Effector memory CD8-positive, alpha-beta T cell (primary cell): ENCODE measurements around the gene KANSL1.

Experiments used
- ATAC-seq: fragments of 150-1000 bp; cut with Tn5 transposase; replicated peaks from 2 replicates; pipeline ENCODE4 v1.10.0; 2021; ENCODE audit warnings: mild to moderate bottlenecking, moderate library complexity
- DNase-seq, 3 experiments: peaks; one replicate each; pipeline ENCODE4 v3.0.0; 2021
- H3K27ac Mint-ChIP-seq, 2 donors: one replicate each; pipeline ENCODE4 v1.8.0; 2022; ENCODE audit warnings: mild to moderate bottlenecking in 2 of 2, mixed read lengths in 2 of 2, moderate library complexity in 2 of 2
- H3K27me3 Mint-ChIP-seq, 2 donors: one replicate each; pipeline ENCODE4 v1.8.0; 2022; ENCODE audit warnings: mixed read lengths in 2 of 2
- H3K36me3 Mint-ChIP-seq: one replicate; pipeline ENCODE4 v1.8.0; 2022; ENCODE audit warnings: mild to moderate bottlenecking, moderate library complexity, mixed read lengths; ENCODE audit not compliant: insufficient read depth
- H3K4me1 Mint-ChIP-seq, 2 donors: one replicate each; pipeline ENCODE4 v1.8.0; 2022; ENCODE audit warnings: low read depth in 2 of 2, mixed read lengths in 2 of 2
- H3K4me3 Mint-ChIP-seq, 2 donors: one replicate each; pipeline ENCODE4 v1.8.0; 2022; ENCODE audit warnings: mild to moderate bottlenecking in 2 of 2, mixed read lengths in 2 of 2, moderate library complexity in 2 of 2
- H3K9me3 Mint-ChIP-seq, 2 donors: one replicate each; pipeline ENCODE4 v1.8.0; 2022; ENCODE audit warnings: mixed read lengths in 2 of 2

The KANSL1 gene

GRCh38 chr17:46000292-46000691 is 192.9 kb downstream of the KANSL1 start:
- Mint-ChIP-seq H3K9me3 (no peaks in the 10 kb centered on the region), H3K27ac (no peak overlapping the region), H3K4me3 (no peak overlapping the region), H3K36me3 (no peaks in the 10 kb centered on the region), H3K4me1 (peaks cover 0 to 3% of the 10 kb centered on the region in 2 donors), H3K27me3 (no peaks in the 10 kb centered on the region)
- ATAC-seq (no peak), DNase-seq (no peak)

- DNase-seq: no peak
- Mint-ChIP-seq H3K27me3 (no peaks in the 10 kb centered on the region), H3K27ac (no peak overlapping the region), H3K4me1 (peaks cover 0 to 3% of the 10 kb centered on the region in 2 donors), H3K36me3 (no peaks in the 10 kb centered on the region), H3K9me3 (no peaks in the 10 kb centered on the region), H3K4me3 (no peak overlapping the region)
- no peak for ATAC-seq
Measured at GRCh38 chr17:45999900-46000290, 193.3 kb downstream of the KANSL1 start.

GRCh38 chr17:45998987-45999899 is 194.0 kb downstream of the KANSL1 start, which contains the start of gene STH:
Gene STH (plus strand): TSS chr17:45999250. CDS start chr17:45999280, 30 bp downstream.
- H3K4me3 Mint-ChIP-seq: no peak within 1 kb of the TSS
- H3K36me3 Mint-ChIP-seq: no peaks in the 10 kb centered on the region
- H3K27me3 Mint-ChIP-seq: no peaks in the 10 kb centered on the region
- H3K9me3 Mint-ChIP-seq: no peaks in the 10 kb centered on the region
- H3K27ac Mint-ChIP-seq: no peak within 1 kb of the TSS
- DNase-seq (no peak), ATAC-seq (no peak)
- peaks cover 0 to 3% of the 10 kb centered on the region in 2 donors for H3K4me1 Mint-ChIP-seq

- no peaks in the 10 kb centered on the region for H3K36me3 Mint-ChIP-seq
- no peak overlapping the region for H3K4me3 Mint-ChIP-seq
- H3K9me3 Mint-ChIP-seq: no peaks in the 10 kb centered on the region
- ATAC-seq (no peak), DNase-seq (no peak)
- H3K4me1 Mint-ChIP-seq: peaks cover 0 to 3% of the 10 kb centered on the region in 2 donors
- H3K27ac Mint-ChIP-seq: no peak overlapping the region
- no peaks in the 10 kb centered on the region for H3K27me3 Mint-ChIP-seq
Measured at GRCh38 chr17:45997624-45998023, 195.6 kb downstream of the KANSL1 start.

- H3K36me3 Mint-ChIP-seq: peaks cover 3% of the 10 kb centered on the region
- H3K9me3 Mint-ChIP-seq: no peaks in the 10 kb centered on the region
- no peak overlapping the region for H3K27ac Mint-ChIP-seq
- H3K4me1 Mint-ChIP-seq: peaks cover 0 to 2% of the 10 kb centered on the region in 2 donors
- ATAC-seq (no peak), DNase-seq (no peak)
- H3K4me3 Mint-ChIP-seq: no peak overlapping the region
- H3K27me3 Mint-ChIP-seq: no peaks in the 10 kb centered on the region
Measured at GRCh38 chr17:45997166-45997565, 196.1 kb downstream of the KANSL1 start.

- H3K4me1 Mint-ChIP-seq: no peaks in the 10 kb centered on the region
- peaks cover 3% of the 10 kb centered on the region for H3K36me3 Mint-ChIP-seq
- H3K4me3 Mint-ChIP-seq: no peak overlapping the region
- no peak for ATAC-seq
- no peaks in the 10 kb centered on the region for H3K9me3 Mint-ChIP-seq
- no peak overlapping the region for H3K27ac Mint-ChIP-seq
- H3K27me3 Mint-ChIP-seq: no peaks in the 10 kb centered on the region
- DNase-seq: no peak
Measured at GRCh38 chr17:45996282-45996937, 196.8 kb downstream of the KANSL1 start.

GRCh38 chr17:45995627-45996270 is 197.5 kb downstream of the KANSL1 start:
- no peaks in the 10 kb centered on the region for H3K27me3 Mint-ChIP-seq
- H3K36me3 Mint-ChIP-seq: peaks cover 3% of the 10 kb centered on the region
- H3K9me3 Mint-ChIP-seq: no peaks in the 10 kb centered on the region
- ATAC-seq: no peak
- H3K4me1 Mint-ChIP-seq: no peaks in the 10 kb centered on the region
- no peak for DNase-seq
- H3K27ac Mint-ChIP-seq: no peak overlapping the region
- no peak overlapping the region for H3K4me3 Mint-ChIP-seq

GRCh38 chr17:45994987-45995386 is 198.2 kb downstream of the KANSL1 start:
- no peaks in the 10 kb centered on the region for H3K27me3 Mint-ChIP-seq
- H3K4me1 Mint-ChIP-seq: no peaks in the 10 kb centered on the region
- DNase-seq (no peak), ATAC-seq (no peak)
- peaks cover 3% of the 10 kb centered on the region for H3K36me3 Mint-ChIP-seq
- no peak overlapping the region for H3K27ac Mint-ChIP-seq
- no peaks in the 10 kb centered on the region for H3K9me3 Mint-ChIP-seq
- no peak overlapping the region for H3K4me3 Mint-ChIP-seq

GRCh38 chr17:45993962-45994627 is 199.1 kb downstream of the KANSL1 start:
- Mint-ChIP-seq H3K4me1 (no peaks in the 10 kb centered on the region), H3K27ac (no peak overlapping the region), H3K9me3 (no peaks in the 10 kb centered on the region), H3K36me3 (peaks cover 3% of the 10 kb centered on the region), H3K27me3 (no peaks in the 10 kb centered on the region), H3K4me3 (no peak overlapping the region)
- no peak for DNase-seq
- ATAC-seq: no peak

- H3K4me3 Mint-ChIP-seq: no peak overlapping the region
- H3K27ac Mint-ChIP-seq: no peak overlapping the region
- H3K36me3 Mint-ChIP-seq: peaks cover 3% of the 10 kb centered on the region
- peaks cover 0 to 8% of the 10 kb centered on the region in 2 donors for H3K27me3 Mint-ChIP-seq
- H3K4me1 Mint-ChIP-seq: no peaks in the 10 kb centered on the region
- DNase-seq (no peak), ATAC-seq (no peak)
- H3K9me3 Mint-ChIP-seq: no peaks in the 10 kb centered on the region
Measured at GRCh38 chr17:45992904-45993303, 200.3 kb downstream of the KANSL1 start.

- H3K27me3 Mint-ChIP-seq: peaks cover 0 to 10% of the 10 kb centered on the region in 2 donors
- no peaks in the 10 kb centered on the region for H3K4me1 Mint-ChIP-seq
- ATAC-seq: no peak
- DNase-seq: no peak
- H3K36me3 Mint-ChIP-seq: peaks cover 3% of the 10 kb centered on the region
- H3K4me3 Mint-ChIP-seq: no peak overlapping the region
- no peaks in the 10 kb centered on the region for H3K9me3 Mint-ChIP-seq
- H3K27ac Mint-ChIP-seq: no peak overlapping the region
Measured at GRCh38 chr17:45992175-45992574, 201.1 kb downstream of the KANSL1 start.

- ATAC-seq: no peak
- Mint-ChIP-seq H3K9me3 (no peaks in the 10 kb centered on the region), H3K4me1 (no peaks in the 10 kb centered on the region), H3K4me3 (no peak overlapping the region), H3K36me3 (peaks cover 3% of the 10 kb centered on the region), H3K27ac (no peak overlapping the region), H3K27me3 (peaks cover 0 to 10% of the 10 kb centered on the region in 2 donors)
- no peak for DNase-seq
Measured at GRCh38 chr17:45991341-45991740, 201.9 kb downstream of the KANSL1 start.

- Mint-ChIP-seq H3K9me3 (no peaks in the 10 kb centered on the region), H3K4me3 (no peak overlapping the region), H3K27me3 (peaks cover 0 to 15% of the 10 kb centered on the region in 2 donors), H3K36me3 (peaks cover 3% of the 10 kb centered on the region), H3K4me1 (no peaks in the 10 kb centered on the region), H3K27ac (no peak overlapping the region)
- no peak for ATAC-seq
- no peak for DNase-seq
Measured at GRCh38 chr17:45990886-45991285, 202.3 kb downstream of the KANSL1 start.
